ENCODE measurements around the gene SUSD3. TPM values are rescaled to one million over a fixed set of nuclear protein-coding genes. Genes with fewer than 3 reads are reported as not detected.

Gene SUSD3
- total RNA-seq, 2 experiments from 2014 or later: 34.6 to 36.7 TPM

DNA sequence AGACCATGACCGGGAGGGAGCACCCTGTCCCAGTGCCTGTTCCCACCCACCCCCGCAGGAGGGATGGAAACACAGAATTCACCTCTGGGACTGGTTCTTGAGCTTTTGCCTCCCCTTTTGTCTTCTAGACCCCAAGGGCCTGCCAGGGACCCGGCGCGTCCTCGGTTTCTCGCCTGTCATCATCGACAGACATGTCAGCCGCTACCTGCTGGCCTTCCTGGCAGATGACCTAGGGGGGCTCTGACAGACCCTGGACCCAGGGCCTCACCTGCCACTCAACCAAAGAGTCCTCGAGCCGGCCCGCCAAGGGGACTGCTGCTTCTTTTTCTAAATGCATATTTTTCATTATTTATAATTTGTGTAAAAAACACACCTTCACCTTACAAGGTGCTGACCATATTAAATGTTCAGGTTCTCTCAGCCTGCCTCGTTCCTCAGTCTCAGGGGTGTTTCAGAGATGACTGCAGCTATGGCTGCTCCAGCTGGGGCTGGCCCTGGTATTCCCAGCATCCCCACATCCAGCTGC, 54.4 kb downstream of the SUSD3 start:
- H3K27me3 Mint-ChIP-seq: no peaks in the 10 kb centered on the region

DNA sequence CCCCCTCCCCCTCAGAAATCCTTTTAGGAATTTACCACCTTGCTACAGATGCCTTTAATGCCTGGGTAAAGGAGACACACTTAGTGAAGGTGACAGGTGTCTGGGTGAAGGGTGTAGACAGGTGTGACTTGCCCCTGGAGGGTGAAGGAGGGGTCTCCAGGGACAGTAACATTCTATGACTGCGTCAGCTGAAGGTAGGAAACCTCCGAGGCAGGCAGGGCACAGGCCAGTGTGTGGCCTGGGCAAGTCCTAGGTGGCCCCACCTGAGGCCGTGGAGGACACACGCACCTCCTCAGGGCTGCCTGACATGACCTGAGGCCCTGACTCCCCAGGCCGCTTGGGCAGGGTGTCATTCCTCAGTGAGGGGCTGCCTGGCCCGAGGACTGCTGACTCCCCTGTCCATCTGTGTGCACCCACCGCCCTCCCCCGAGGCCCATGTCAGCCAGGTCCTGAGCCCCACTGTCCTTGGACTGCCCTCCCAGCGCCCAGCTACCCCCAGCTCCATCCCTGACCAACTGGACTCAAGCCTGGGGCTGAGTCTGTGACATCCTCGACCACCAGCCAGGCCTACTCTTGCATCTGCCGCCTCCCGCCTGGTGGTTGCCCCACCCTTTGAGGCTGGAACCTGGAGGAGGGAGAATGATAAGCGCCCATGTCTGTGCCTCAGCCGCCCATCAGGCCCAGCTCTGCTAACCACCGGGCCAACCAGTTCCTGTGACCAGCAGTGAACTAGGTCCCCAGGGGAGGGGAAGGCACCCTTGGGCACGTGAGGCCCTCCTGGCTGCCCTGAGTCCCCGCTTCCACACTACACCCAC, 55.9 kb downstream of the SUSD3 start:
- no peaks in the 10 kb centered on the region for H3K9me3 Mint-ChIP-seq
- TF ChIP-seq, protein P1, sequence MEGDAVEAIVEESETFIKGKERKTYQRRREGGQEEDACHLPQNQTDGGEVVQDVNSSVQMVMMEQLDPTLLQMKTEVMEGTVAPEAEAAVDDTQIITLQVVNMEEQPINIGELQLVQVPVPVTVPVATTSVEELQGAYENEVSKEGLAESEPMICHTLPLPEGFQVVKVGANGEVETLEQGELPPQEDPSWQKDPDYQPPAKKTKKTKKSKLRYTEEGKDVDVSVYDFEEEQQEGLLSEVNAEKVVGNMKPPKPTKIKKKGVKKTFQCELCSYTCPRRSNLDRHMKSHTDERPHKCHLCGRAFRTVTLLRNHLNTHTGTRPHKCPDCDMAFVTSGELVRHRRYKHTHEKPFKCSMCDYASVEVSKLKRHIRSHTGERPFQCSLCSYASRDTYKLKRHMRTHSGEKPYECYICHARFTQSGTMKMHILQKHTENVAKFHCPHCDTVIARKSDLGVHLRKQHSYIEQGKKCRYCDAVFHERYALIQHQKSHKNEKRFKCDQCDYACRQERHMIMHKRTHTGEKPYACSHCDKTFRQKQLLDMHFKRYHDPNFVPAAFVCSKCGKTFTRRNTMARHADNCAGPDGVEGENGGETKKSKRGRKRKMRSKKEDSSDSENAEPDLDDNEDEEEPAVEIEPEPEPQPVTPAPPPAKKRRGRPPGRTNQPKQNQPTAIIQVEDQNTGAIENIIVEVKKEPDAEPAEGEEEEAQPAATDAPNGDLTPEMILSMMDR (IDR thresholded peaks at IDR 0.05): no peak
- H3K27ac Mint-ChIP-seq: no peak overlapping the region
- DNase-seq: peak; percentile 6
- H3K36me3 Mint-ChIP-seq (ENCODE audit: low read depth): peaks cover 9% of the 10 kb centered on the region
- no peak for ATAC-seq
- H3K4me3 Mint-ChIP-seq: no peak overlapping the region
- intact Hi-C loops (cut with micrococcal nuclease): no loop called here
- CTCF ChIA-PET: no interaction called here
- POLR2A ChIA-PET: interaction anchor here (1.2 kb wide), 1 partner anchor 11 kb away, joined by 3 read pairs; no protein-coding TSS in a partner anchor
- no peaks in the 10 kb centered on the region for H3K27me3 Mint-ChIP-seq
- H3K4me1 Mint-ChIP-seq (ENCODE audit: low read depth): peaks cover 8% of the 10 kb centered on the region

More for the DNA sequence above, 54.4 kb downstream of the SUSD3 start:
- H3K36me3 Mint-ChIP-seq (ENCODE audit: low read depth): peaks cover 14% of the 10 kb centered on the region
- H3K27ac Mint-ChIP-seq: no peak overlapping the region
- DNase-seq (peak; percentile 0), ATAC-seq (no peak)
- H3K4me1 Mint-ChIP-seq (ENCODE audit: low read depth): peaks cover 20% of the 10 kb centered on the region
- no peak overlapping the region for H3K4me3 Mint-ChIP-seq
- intact Hi-C loops (cut with micrococcal nuclease): no loop called here
- no peaks in the 10 kb centered on the region for H3K9me3 Mint-ChIP-seq
- TF ChIP-seq, protein P1 (IDR thresholded peaks at IDR 0.05): no peak
- CTCF ChIA-PET: interaction anchor here (0.8 to 1.2 kb wide), 3 partner anchors 13 to 109 kb away, joined by 3 read pairs; partner anchors contain the start of gene NINJ1
- POLR2A ChIA-PET: interaction anchor here (1.3 kb wide), 1 partner anchor 21 kb away, joined by 4 read pairs; the partner anchor contains the start of gene NINJ1

DNA sequence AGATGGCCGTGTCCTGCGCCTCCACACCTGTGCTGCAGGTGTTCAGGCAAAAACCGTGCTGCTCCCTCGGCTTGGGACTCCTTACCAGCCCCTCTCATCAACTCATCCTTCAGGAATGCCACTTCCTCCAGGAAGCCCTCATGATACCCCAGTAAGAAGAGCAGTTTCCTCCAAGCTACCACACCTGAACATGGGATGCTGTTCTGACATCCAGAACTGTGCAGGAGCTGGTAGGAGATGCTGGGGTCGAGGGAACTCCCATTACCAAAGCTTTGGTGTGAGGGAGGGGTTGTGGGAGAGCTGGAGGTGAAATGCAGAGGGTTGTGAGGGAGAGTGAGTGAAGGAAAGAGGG, 56.5 kb downstream of the SUSD3 start:
- ATAC-seq: no peak
- Mint-ChIP-seq H3K27me3 (no peaks in the 10 kb centered on the region), H3K9me3 (no peaks in the 10 kb centered on the region), H3K27ac (no peak overlapping the region), H3K36me3 (ENCODE audit: low read depth) (peaks cover 13% of the 10 kb centered on the region), H3K4me1 (ENCODE audit: low read depth) (peaks cover 14% of the 10 kb centered on the region), H3K4me3 (no peak overlapping the region)
- ChIA-PET POLR2A (no interaction called here), CTCF (no interaction called here)
- intact Hi-C loops (cut with micrococcal nuclease): no loop called here
- TF ChIP-seq, protein P1 (IDR thresholded peaks at IDR 0.05): no peak
- no peak for DNase-seq

DNA sequence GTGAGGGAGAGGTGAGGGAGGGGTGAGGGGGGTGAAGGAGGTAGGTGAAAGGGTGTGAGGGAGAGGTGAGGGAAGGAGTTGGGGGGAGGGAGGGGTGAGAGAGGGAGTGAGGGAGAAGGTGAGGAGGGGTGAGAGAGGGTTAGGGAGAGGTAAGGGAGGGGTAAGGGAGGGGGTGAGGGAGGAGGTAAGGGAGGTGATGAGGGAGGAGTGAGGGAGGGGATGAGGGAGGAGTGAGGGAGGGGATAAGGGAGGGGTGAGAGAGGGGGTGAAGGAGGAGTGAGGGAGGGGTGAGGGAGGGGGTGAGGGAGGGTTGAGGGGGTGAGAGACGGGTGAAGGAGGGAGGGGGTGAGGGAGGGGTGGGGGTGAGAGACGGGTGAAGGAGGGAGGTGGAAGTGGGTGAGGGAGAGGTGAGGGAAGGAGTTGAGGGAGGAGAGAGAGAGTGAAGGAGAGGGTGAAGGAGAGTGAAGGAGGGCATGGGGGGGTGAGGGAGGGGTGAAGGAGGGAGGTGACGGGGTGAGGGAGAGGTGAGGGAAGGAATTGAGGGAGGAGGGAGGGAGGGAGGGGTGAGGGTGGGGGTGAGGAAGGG, 57.1 kb downstream of the SUSD3 start:
- peaks cover 11% of the 10 kb centered on the region for H3K36me3 Mint-ChIP-seq (ENCODE audit: low read depth)
- intact Hi-C loops (cut with micrococcal nuclease): no loop called here
- ChIA-PET POLR2A (interaction anchor here (0.6 kb wide), 1 partner anchor 140 kb away, joined by 3 read pairs; no protein-coding TSS in a partner anchor), CTCF (interaction anchor here (0.8 kb wide), 1 partner anchor 187 kb away, joined by 3 read pairs; no protein-coding TSS in a partner anchor)
- peaks cover 20% of the 10 kb centered on the region for H3K4me1 Mint-ChIP-seq (ENCODE audit: low read depth)
- ATAC-seq (no peak), DNase-seq (peak; percentile 2)
- H3K27ac Mint-ChIP-seq: no peak overlapping the region
- TF ChIP-seq, protein P1 (IDR thresholded peaks at IDR 0.05): no peak
- no peak overlapping the region for H3K4me3 Mint-ChIP-seq
- no peaks in the 10 kb centered on the region for H3K9me3 Mint-ChIP-seq
- H3K27me3 Mint-ChIP-seq: no peaks in the 10 kb centered on the region

All from activated CD8-positive, alpha-beta T cell treated with anti-CD3 and anti-CD28 coated beads for 36 hours (primary cell).